Pancreas (tissue), 10 donors: ENCODE data around the gene ZXDA. TPM values are rescaled to one million over a fixed set of nuclear protein-coding genes. Genes with fewer than 3 reads are reported as not detected.
"Not testable (repeated sequence)": the region's sequence is repeated elsewhere in the genome, so short reads cannot be mapped to it uniquely, and the experiment has no call there.

Experiments used
- ATAC-seq, 4 donors: fragments of 200-7000 bp; cut with Tn5 transposase; one replicate each; pipeline versions ENCODE4 v1.8.0 to v1.9.1; 2020; ENCODE audit warnings: mild to moderate bottlenecking in 4 of 4, moderate library complexity in 4 of 4
- DNase-seq, 6 donors: peaks; one replicate each; pipeline ENCODE4 v3.0.0-alpha.2; 2020
- FAIRE-seq: peaks from 2 replicates; lab custom pipeline; 2012; peaks lifted over from hg19 to GRCh38; lab: Jason Lieb, UNC
- H3K27ac ChIP-seq, 4 donors: fragments of 200-600 bp; sonication (generic); 1 replicate in 3 of 4; 2 replicates in 1 of 4; pipeline versions ENCODE4 v1.5.0 to v1.8.0; 2020
- H3K27me3 ChIP-seq, 4 donors: fragments of 200-600 bp; one replicate each; pipeline ENCODE4 v1.8.0; 2021
- H3K36me3 ChIP-seq, 3 donors: fragments of 200-600 bp; sonication (generic) in 1 of 3; one replicate each; pipeline versions ENCODE4 v1.5.0 to v1.8.0; 2020 to 2021
- H3K4me1 ChIP-seq, 3 donors: fragments of 200-600 bp; one replicate each; pipeline ENCODE4 v1.8.0; 2021
- H3K4me3 ChIP-seq, 4 donors: fragments of 200-600 bp; sonication (generic) in 2 of 4; one replicate each; pipeline versions ENCODE4 v1.5.0 to v1.8.0; 2020 to 2021
- H3K9me3 ChIP-seq, 4 donors: fragments of 200-600 bp; one replicate each; pipeline ENCODE4 v1.8.0; 2021
- WGBS, 2 donors: extraction: QIAGEN DNeasy Blood & Tissue Kit; methylation state at CpG; one replicate each; pipeline ENCODE4 v1.1.7; 2013; 5-methylcytosine and 5-hydroxymethylcytosine counted together
- intact Hi-C, 3 donors: fragments of 100-400 bp; cut with DNase I; formaldehyde crosslinking; loops; one replicate each; pipeline versions ENCODE4 v1.11.1 to v1.14.2; 2022
- polyA plus RNA-seq, 2 donors: library from polyadenylated mRNA; stranded (reverse); fragments of 200-250 nt; gene quantifications; one replicate each; pipeline ENCODE4 v1.2.3, GENCODE V29; 2013
- total RNA-seq, 6 donors: library from RNA; stranded (reverse); fragmentation: NEBNext Ultra II Directional in 4 of 6; extraction: Animal tissue kit (Norgen Biotek cat#: 25700) in 4 of 6; gene quantifications; one replicate each; pipeline versions ENCODE4 v1.2.1 to v1.2.4, GENCODE V29; 2021 to 2023
- TF ChIP-seq, protein P1 (sequence below), 4 donors: fragments of 200-600 bp; sonication (generic) in 3 of 4; IDR thresholded peaks; one replicate each; pipeline versions ENCODE4 v1.5.0 to v1.8.0; 2021; ENCODE audit warnings: antibody characterized with exemption in 4 of 4
- donor health status: healthy with polysubstance abuse.
- donor health status: DM: no; HTN: no; CAD: no; lungs with moderate emphysema.
- donor health status: DM: no; HTN: no; CAD: no.
- donor health status: control.
- donor health status: control.
- donor health status: Bipolar disorder and iron deficiency.
- donor health status: DM: yes; HTN: yes; CAD: no.
- donor health status: DM: no; HTN: no; CAD: no.
- donor health status: DM: no; HTN: no; CAD: no.
- donor health status: DM: yes; HTN: yes; CAD: no.

ZXDA gene, protein sequence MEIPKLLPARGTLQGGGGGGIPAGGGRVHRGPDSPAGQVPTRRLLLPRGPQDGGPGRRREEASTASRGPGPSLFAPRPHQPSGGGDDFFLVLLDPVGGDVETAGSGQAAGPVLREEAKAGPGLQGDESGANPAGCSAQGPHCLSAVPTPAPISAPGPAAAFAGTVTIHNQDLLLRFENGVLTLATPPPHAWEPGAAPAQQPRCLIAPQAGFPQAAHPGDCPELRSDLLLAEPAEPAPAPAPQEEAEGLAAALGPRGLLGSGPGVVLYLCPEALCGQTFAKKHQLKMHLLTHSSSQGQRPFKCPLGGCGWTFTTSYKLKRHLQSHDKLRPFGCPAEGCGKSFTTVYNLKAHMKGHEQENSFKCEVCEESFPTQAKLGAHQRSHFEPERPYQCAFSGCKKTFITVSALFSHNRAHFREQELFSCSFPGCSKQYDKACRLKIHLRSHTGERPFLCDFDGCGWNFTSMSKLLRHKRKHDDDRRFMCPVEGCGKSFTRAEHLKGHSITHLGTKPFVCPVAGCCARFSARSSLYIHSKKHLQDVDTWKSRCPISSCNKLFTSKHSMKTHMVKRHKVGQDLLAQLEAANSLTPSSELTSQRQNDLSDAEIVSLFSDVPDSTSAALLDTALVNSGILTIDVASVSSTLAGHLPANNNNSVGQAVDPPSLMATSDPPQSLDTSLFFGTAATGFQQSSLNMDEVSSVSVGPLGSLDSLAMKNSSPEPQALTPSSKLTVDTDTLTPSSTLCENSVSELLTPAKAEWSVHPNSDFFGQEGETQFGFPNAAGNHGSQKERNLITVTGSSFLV
- total RNA-seq (1 to 10 TPM; 2.9 to 3.7 (median 3.2) TPM), polyA plus RNA-seq (1 to 10 TPM in 1 of 2 donors, under 1 TPM in 1; 0.57 to 1.3 TPM)

DNA sequence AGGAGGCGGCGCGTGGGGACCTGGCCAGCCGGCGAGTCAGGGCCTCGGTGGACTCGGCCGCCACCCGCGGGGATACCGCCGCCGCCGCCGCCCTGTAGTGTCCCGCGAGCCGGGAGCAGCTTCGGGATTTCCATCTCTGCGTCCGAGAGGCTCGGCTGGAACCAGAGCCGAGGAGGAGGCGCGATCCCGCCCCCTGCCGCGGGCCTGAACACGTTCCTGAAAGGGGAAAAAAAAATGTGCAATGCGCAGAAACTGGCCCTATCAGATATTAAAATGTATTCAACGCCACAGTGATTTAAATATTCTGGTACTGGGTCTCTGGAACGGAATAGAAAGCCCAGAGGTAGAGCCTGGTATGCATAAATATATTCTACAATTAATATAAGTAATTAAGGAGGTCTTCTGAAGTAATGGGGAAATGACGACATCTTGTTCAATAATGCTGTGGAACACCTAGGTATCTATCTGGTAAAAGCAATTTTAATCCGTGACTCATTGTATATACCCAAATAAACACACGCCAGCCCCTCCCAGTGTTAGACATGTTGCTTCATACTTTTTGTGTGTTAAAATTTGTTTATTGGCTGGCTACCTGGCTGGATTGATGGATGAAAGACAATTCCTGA is at the start of gene ZXDA:
Gene ZXDA (minus strand): TSS at position 172 of the 626 bp plus-strand sequence. CDS start 38 bp downstream, at position 134.
- H3K27ac ChIP-seq = peak within 1 kb of the TSS; percentile 67 to 94 (median 84)
- WGBS, 2 donors = 2 to 28% methylated on average over 11 of the region's 35 CpGs
- H3K36me3 ChIP-seq, intact Hi-C loops, H3K27me3 ChIP-seq, H3K9me3 ChIP-seq, DNase-seq, FAIRE-seq: not testable (repeated sequence)
- ATAC-seq = peak; percentile 64 to 82 (median 70)
- peak within 1 kb of the TSS; percentile 20 to 48 (median 36) for H3K4me3 ChIP-seq
- H3K4me1 ChIP-seq = peaks cover 0 to 16% (median under 1%) of the 10 kb centered on the region in 3 donors

DNA sequence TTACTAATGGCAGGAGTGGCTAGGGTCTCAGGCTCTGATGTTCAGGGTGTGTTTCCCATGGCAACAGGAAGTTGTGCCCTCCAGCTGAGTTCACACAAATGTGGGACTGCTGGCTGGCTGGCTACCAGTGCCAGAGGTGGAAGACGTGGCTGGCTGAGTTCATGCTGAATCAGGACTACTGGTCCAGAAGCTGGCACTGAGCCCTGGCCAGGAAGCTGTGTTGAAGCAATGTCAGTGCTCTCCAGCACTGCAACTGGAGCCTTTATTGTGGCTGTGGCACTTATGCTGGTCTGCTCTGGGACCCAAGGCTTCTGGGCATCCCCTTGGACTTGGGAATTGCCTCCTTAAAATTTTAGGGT is 42.0 kb upstream of the ZXDA start:
- 21 to 36% methylated on average over 1 of the region's 1 CpG for WGBS, 2 donors
- DNase-seq (peak in 1 of 6 donors; percentile 47), FAIRE-seq (no peak), ATAC-seq (peak in 1 of 4 donors; percentile 23)
- Histone ChIP-seq H3K36me3 (no peaks in the 10 kb centered on the region), H3K27me3 (no peaks in the 10 kb centered on the region), H3K4me3 (no peak overlapping the region), H3K27ac (no peak overlapping the region), H3K9me3 (no peaks in the 10 kb centered on the region), H3K4me1 (no peaks in the 10 kb centered on the region)
- intact Hi-C loops = no loop called here
- TF ChIP-seq, protein P1, sequence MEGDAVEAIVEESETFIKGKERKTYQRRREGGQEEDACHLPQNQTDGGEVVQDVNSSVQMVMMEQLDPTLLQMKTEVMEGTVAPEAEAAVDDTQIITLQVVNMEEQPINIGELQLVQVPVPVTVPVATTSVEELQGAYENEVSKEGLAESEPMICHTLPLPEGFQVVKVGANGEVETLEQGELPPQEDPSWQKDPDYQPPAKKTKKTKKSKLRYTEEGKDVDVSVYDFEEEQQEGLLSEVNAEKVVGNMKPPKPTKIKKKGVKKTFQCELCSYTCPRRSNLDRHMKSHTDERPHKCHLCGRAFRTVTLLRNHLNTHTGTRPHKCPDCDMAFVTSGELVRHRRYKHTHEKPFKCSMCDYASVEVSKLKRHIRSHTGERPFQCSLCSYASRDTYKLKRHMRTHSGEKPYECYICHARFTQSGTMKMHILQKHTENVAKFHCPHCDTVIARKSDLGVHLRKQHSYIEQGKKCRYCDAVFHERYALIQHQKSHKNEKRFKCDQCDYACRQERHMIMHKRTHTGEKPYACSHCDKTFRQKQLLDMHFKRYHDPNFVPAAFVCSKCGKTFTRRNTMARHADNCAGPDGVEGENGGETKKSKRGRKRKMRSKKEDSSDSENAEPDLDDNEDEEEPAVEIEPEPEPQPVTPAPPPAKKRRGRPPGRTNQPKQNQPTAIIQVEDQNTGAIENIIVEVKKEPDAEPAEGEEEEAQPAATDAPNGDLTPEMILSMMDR (IDR thresholded peaks at IDR 0.05) = no peak

DNA sequence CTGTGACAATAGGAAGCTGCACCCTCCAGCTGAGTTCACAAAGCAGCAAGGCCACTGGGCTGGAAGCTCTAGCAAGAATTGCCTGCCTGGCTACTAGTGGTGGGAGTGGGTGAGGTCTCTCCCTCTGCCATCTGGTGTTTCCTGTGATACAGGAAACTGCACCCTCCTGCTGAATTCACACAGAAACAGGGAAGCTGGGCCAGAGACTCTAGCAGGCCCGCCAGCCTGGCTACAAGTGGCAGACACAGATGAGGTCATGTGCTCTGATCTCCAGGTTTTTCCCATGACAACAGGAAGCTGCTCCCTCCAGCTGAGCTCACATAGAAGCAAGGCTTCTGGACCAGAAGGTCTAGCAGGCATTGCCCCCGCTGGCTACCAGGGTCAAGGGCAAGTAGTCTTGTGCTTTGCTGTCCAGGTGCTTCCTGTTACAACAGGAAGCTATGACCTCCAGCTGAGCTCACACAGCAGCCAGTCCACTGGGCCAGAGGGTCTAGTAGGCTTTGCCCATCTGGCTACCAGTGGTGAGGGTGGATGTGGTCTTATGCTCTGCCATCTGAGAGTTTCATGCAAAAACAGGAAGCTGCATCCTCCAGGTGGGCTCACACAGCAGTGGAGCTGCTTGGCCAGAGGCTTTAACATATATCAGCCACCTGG is 41.5 kb upstream of the ZXDA start:
- Histone ChIP-seq H3K27me3 (no peaks in the 10 kb centered on the region), H3K36me3 (no peaks in the 10 kb centered on the region), H3K4me1 (no peaks in the 10 kb centered on the region), H3K9me3 (no peaks in the 10 kb centered on the region), H3K27ac (no peak overlapping the region), H3K4me3 (no peak overlapping the region)
- TF ChIP-seq, protein P1 (IDR thresholded peaks at IDR 0.05) = no peak
- WGBS, 2 donors = 40% methylated on average over 2 of the region's 2 CpGs
- intact Hi-C loops = no loop called here
- ATAC-seq (no peak), DNase-seq (peak in 1 of 6 donors; percentile 28), FAIRE-seq (no peak)

DNA sequence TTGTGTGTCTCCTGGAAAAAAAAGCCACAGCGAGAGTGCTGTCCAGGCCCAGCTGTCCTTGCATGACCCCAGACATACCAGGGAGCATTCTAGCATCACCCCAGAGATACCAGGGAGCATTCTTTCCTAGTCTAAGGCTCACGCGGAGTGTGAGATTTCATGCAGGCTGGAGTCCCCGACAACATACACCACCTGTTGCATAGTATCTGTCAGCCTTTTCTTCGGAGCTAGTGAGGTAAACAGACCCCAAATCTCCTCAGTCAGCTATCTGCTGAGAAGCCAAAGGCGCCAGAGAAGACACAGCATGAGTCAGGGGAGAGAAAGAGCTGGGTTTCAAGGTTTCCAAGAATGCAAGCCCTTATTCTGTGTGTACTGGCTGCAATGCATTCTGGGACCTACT is 23.1 kb upstream of the ZXDA start:
- Histone ChIP-seq H3K4me3 (no peak overlapping the region), H3K36me3 (no peaks in the 10 kb centered on the region), H3K9me3 (no peaks in the 10 kb centered on the region), H3K27me3 (peaks cover 0 to 4% (median 0%) of the 10 kb centered on the region in 4 donors), H3K27ac (no peak overlapping the region), H3K4me1 (no peaks in the 10 kb centered on the region)
- WGBS, 2 donors = 53 to 54% methylated on average over 6 of the region's 6 CpGs
- FAIRE-seq (no peak), ATAC-seq (no peak), DNase-seq (no peak)
- intact Hi-C loops = no loop called here
- TF ChIP-seq, protein P1 (IDR thresholded peaks at IDR 0.05) = no peak

DNA sequence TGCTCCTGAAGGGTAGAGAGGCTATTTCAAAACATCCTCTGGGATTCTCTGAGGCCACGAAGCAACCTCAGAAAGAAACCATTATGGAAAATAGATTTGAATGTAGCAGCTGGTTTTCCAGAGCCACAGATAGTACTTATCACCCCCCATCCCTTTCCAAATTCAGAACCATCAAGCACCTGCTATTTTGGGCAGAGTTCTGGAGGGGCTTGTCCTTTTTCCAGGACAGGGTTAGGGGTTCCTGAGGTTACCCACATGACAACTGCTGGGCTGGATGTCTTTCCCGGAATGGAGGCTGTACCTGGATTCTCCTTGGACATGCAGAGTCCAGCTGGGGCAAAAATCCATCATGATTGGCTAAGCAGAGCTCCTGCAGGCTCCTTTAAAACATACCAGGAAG is 22.0 kb upstream of the ZXDA start:
- intact Hi-C loops = no loop called here
- FAIRE-seq = no peak

More for the DNA sequence above, 22.0 kb upstream of the ZXDA start:
- 17 to 19% methylated on average over 2 of the region's 2 CpGs for WGBS, 2 donors
- peaks cover 0 to 4% (median 0%) of the 10 kb centered on the region in 4 donors for H3K27me3 ChIP-seq
- H3K4me1 ChIP-seq = no peaks in the 10 kb centered on the region
- H3K4me3 ChIP-seq = no peak overlapping the region
- H3K27ac ChIP-seq = no peak overlapping the region
- no peak for ATAC-seq
- H3K36me3 ChIP-seq = no peaks in the 10 kb centered on the region
- H3K9me3 ChIP-seq = no peaks in the 10 kb centered on the region
- TF ChIP-seq, protein P1 (IDR thresholded peaks at IDR 0.05) = no peak
- DNase-seq = no peak
